HepG2 (cell line): Measurements from ENCODE around the gene PRR23B. TPM values are rescaled to one million over a fixed set of nuclear protein-coding genes. Genes with fewer than 3 reads are reported as not detected.
A peak's percentile ranks its signal among the peaks of the same experiment; 100 is the strongest.

Source experiments
- ATAC-seq: fragments of 200-7000 bp; cut with Tn5 transposase; 3 replicates; pipeline ENCODE4 v1.9.1; 2020; ENCODE audit warnings: mild to moderate bottlenecking, moderate library complexity
- BruUV-seq: library from RNA; stranded (reverse); fragments of 400-500 nt; replicated peaks from 2 replicates; lab custom pipeline; 2021; lab: Mats Ljungman, UMichigan
- CTCF ChIA-PET: fragments of 300-600 bp; formaldehyde crosslinking; extraction: SDS; loops from one replicate; lab custom pipeline; 2021; ENCODE audit warnings: low total read pairs, inconsistent platforms, low intra/inter-chr PET ratio; lab: Yijun Ruan, JAX
- POLR2A ChIA-PET: fragments of 350-600 bp; sonication (Branson Sonifier 250); formaldehyde crosslinking; loops from one replicate; lab custom pipeline; 2020; ENCODE audit warnings: antibody characterized with exemption, inconsistent platforms; lab: Yijun Ruan, JAX
- DNase-seq: peaks from one replicate; pipeline ENCODE4 v3.0.0-alpha.2; 2015; ENCODE audit warnings: low spot score
- FAIRE-seq: peaks from 3 replicates; lab custom pipeline; 2011; peaks lifted over from hg19 to GRCh38; lab: Jason Lieb, UNC
- H2AFZ ChIP-seq: one replicate; pipeline ENCODE4 v1.6.1; 2011; ENCODE audit warnings: low read length, inconsistent platforms
- H3K27ac ChIP-seq: fragments of 300-600 bp; 3 replicates; pipeline ENCODE4 v1.8.0; 2011; ENCODE audit warnings: mixed run types, mild to moderate bottlenecking, mixed read lengths, low read length, inconsistent platforms; ENCODE audit not compliant: insufficient read depth; ENCODE audit errors: extremely low read length
- H3K27me3 ChIP-seq, 2 experiments: fragments of 200-600 bp in 1 of 2; 2 replicates in 1 of 2; 3 replicates in 1 of 2; pipeline versions ENCODE4 v1.6.0 to v1.8.0; 2011; ENCODE audit warnings: low read length in 2 of 2, mild to moderate bottlenecking in 2 of 2, moderate library complexity in 2 of 2, inconsistent platforms in 1 of 2; ENCODE audit not compliant: insufficient read depth in 2 of 2, control insufficient read depth in 1 of 2
- H3K36me3 ChIP-seq, 2 experiments: fragments of 200-600 bp in 1 of 2; replicated peaks in 1 of 2; 2 replicates in 1 of 2; 3 replicates in 1 of 2; pipeline versions ENCODE4 v1.5.1 to v1.8.0; 2011; ENCODE audit warnings: low read length in 2 of 2, inconsistent platforms in 1 of 2; ENCODE audit not compliant: insufficient read depth in 2 of 2, control insufficient read depth in 1 of 2
- H3K4me1 ChIP-seq: 2 replicates; pipeline ENCODE4 v1.5.1; 2012; ENCODE audit warnings: low read length, inconsistent platforms; ENCODE audit not compliant: insufficient read depth
- H3K4me2 ChIP-seq: 2 replicates; pipeline ENCODE4 v1.6.0; 2011; ENCODE audit warnings: low read depth, low read length, inconsistent platforms
- H3K4me3 ChIP-seq, 3 experiments: fragments of 200-600 bp in 1 of 3; sonication (generic), shearing (Covaris generic) in 1 of 3; replicated peaks in 1 of 3; 2 replicates each; pipeline ENCODE4 v1.5.1; 2011 to 2016; ENCODE audit warnings: low read length in 3 of 3, inconsistent platforms in 2 of 3, low read depth in 2 of 3, mild to moderate bottlenecking in 2 of 3, control low read depth in 1 of 3, mixed read lengths in 1 of 3; ENCODE audit not compliant: insufficient read depth in 1 of 3
- H3K79me2 ChIP-seq: one replicate; pipeline ENCODE4 v1.6.1; 2011; ENCODE audit warnings: low read length, inconsistent platforms; ENCODE audit not compliant: insufficient read depth
- H3K9ac ChIP-seq: 2 replicates; pipeline ENCODE4 v1.6.0; 2011; ENCODE audit warnings: mild to moderate bottlenecking, low read depth, low read length, inconsistent platforms; ENCODE audit not compliant: insufficient read depth
- H3K9me3 ChIP-seq: 2 replicates; pipeline ENCODE4 v1.5.1; 2012; ENCODE audit warnings: mild to moderate bottlenecking, low read length
- H4K20me1 ChIP-seq: 2 replicates; pipeline ENCODE4 v1.6.0; 2011; ENCODE audit warnings: inconsistent platforms, mild to moderate bottlenecking, low read length, moderate library complexity; ENCODE audit not compliant: insufficient read depth
- CEBPG ChIP-seq: IDR thresholded peaks from 2 replicates; pipeline ENCODE4 v1.6.1; 2016
- GPN1 ChIP-seq: sonication (generic); formaldehyde crosslinking; IDR thresholded peaks from 2 replicates; pipeline ENCODE4 v1.5.1; 2020; ENCODE audit warnings: missing genetic modification reagents, borderline replicate concordance
- GTF2F1 ChIP-seq: fragments of 150-350 bp; IDR thresholded peaks from 2 replicates; pipeline ENCODE4 v1.6.1; 2014; ENCODE audit warnings: low read length
- ISX ChIP-seq: sonication (generic); formaldehyde crosslinking; conservative IDR thresholded peaks from 2 replicates; pipeline ENCODE4 v1.5.0; 2020; ENCODE audit warnings: missing genetic modification reagents
- JDP2 ChIP-seq: sonication (generic); formaldehyde crosslinking; IDR thresholded peaks from 2 replicates; pipeline ENCODE4 v1.8.1; 2022; ENCODE audit warnings: missing genetic modification reagents, borderline replicate concordance
- KAT2B ChIP-seq: fragments of 150-350 bp; IDR thresholded peaks from 2 replicates; pipeline ENCODE4 v1.6.1; 2014; ENCODE audit warnings: low read depth, low read length, borderline replicate concordance
- MAFK ChIP-seq, 2 experiments: IDR thresholded peaks in 1 of 2; conservative IDR thresholded peaks in 1 of 2; 2 replicates each; pipeline ENCODE4 v1.6.1; 2011; ENCODE audit warnings: improper control_type of control experiment in 2 of 2, low read length in 2 of 2
- PHB2 ChIP-seq: fragments of 450-650 bp; IDR thresholded peaks from 2 replicates; pipeline ENCODE4 v1.6.1; 2018; ENCODE audit not compliant: partially characterized antibody
- PTBP1 ChIP-seq: fragments of 200-400 bp; formaldehyde crosslinking; IDR thresholded peaks from 2 replicates; pipeline ENCODE4 v1.6.1; 2018; ENCODE audit warnings: low read length, low read depth; ENCODE audit not compliant: poor library complexity, severe bottlenecking
- SYNCRIP ChIP-seq: fragments of 200-400 bp; formaldehyde crosslinking; IDR thresholded peaks from 2 replicates; pipeline ENCODE4 v1.6.1; 2018; ENCODE audit warnings: mild to moderate bottlenecking, low read depth, low read length; ENCODE audit not compliant: insufficient read depth
- ZNF138 ChIP-seq: sonication (generic); formaldehyde crosslinking; IDR thresholded peaks from 2 replicates; pipeline ENCODE4 v1.5.0; 2020; ENCODE audit warnings: mild to moderate bottlenecking, low read depth, missing genetic modification reagents
- ZNF34 ChIP-seq: sonication (generic); formaldehyde crosslinking; IDR thresholded peaks from 2 replicates; pipeline ENCODE4 v1.4.0; 2020; ENCODE audit warnings: mild to moderate bottlenecking, missing genetic modification reagents, borderline replicate concordance
- ZNF382 ChIP-seq: sonication (generic); formaldehyde crosslinking; IDR thresholded peaks from 2 replicates; pipeline ENCODE4 v1.5.0; 2020; ENCODE audit warnings: missing genetic modification reagents, mild to moderate bottlenecking, borderline replicate concordance
- ZNF513 ChIP-seq: sonication (generic); formaldehyde crosslinking; conservative IDR thresholded peaks from 2 replicates; pipeline ENCODE4 v1.5.0; 2020; ENCODE audit warnings: missing genetic modification reagents
- ZNF746 ChIP-seq: sonication (generic); formaldehyde crosslinking; IDR thresholded peaks from 2 replicates; pipeline ENCODE4 v1.8.0; 2022; ENCODE audit warnings: mild to moderate bottlenecking, missing genetic modification reagents
- ZNF83 ChIP-seq: sonication (generic); formaldehyde crosslinking; IDR thresholded peaks from 2 replicates; pipeline ENCODE4 v1.4.0; 2020; ENCODE audit warnings: missing genetic modification reagents, mild to moderate bottlenecking, borderline replicate concordance
- WGBS: methylation state at CpG from one replicate; pipeline ENCODE4 v1.1.6; 2017; ENCODE audit warnings: low lambda C conversion rate; 5-methylcytosine and 5-hydroxymethylcytosine counted together
- in situ Hi-C: cut with HindIII; loops from 2 replicates; pipeline ENCODE4 v1.10.0; 2017; ENCODE audit warnings: low pct_unique_long_range_greater_than_20kb; ENCODE audit not compliant: extremely low pct_ligation_motif_present
- intact Hi-C: fragments of 100-400 bp; cut with micrococcal nuclease; formaldehyde crosslinking; loops from one replicate; pipeline ENCODE4 v1.10.0; 2022; ENCODE audit not compliant: unreplicated experiment
- polyA plus RNA-seq, 8 experiments: library from polyadenylated mRNA; depleted of rRNA in 3 of 8; stranded (reverse) in 7 of 8; unstranded in 1 of 8; fragments of >200 nt; fragmentation: Illumina TruSeq in 4 of 8; extraction: Trizol in 4 of 8; gene quantifications; 2 replicates each; pipeline versions ENCODE4 v1.2.1 to v1.2.3, GENCODE V29; 2011 to 2016; ENCODE audit warnings: low read depth in 4 of 8, missing spikeins in 1 of 8, mixed read lengths in 1 of 8; ENCODE audit not compliant: insufficient read depth in 1 of 8
- total RNA-seq, 5 experiments: library from RNA; depleted of rRNA; stranded (reverse); fragments of >200 nt; fragmentation: Illumina TruSeq; extraction: Trizol; gene quantifications; 2 replicates each; pipeline ENCODE4 v1.2.3, GENCODE V29; 2016; ENCODE audit warnings: low read depth in 1 of 5
- TF ChIP-seq, protein P1 (sequence below): sonication (generic); formaldehyde crosslinking; IDR thresholded peaks from 2 replicates; pipeline ENCODE4 v1.4.0; 2020; ENCODE audit warnings: missing genetic modification reagents

The PRR23B gene
- total and polyA plus RNA-seq, 2 of the 13 experiments (the other 11 are each of a cell fraction or from before 2014, with no cell fraction given) = not detected

DNA sequence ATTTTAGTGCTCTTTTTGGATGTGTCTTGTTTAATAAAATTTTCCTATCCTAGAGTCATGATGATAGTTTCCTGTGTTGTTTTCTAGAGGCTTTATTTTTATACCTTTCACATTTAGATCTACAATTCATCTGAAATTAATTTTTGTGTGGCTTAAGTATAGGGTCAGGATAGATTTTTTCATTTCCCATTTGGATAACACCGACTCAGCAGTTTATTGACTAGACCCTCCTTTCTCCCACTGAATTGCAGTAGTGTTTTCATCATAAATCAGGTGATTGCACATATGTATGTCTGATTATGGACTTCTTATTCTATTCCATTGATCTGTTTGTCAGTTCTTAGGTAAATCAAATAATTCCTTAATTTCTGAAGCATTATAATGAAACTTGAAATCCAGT is 25.0 kb downstream of the PRR23B start (continued):
- TF ChIP-seq MAFK (conservative IDR thresholded peaks at IDR 0.05 in 1 of 2, IDR thresholded peaks at IDR 0.05 in 1 of 2; ENCODE audit: low read length in 2 of 2) (peak; percentile 54 to 86; a peak in 3 of 4 replicates), ZNF34 (no peak)

DNA sequence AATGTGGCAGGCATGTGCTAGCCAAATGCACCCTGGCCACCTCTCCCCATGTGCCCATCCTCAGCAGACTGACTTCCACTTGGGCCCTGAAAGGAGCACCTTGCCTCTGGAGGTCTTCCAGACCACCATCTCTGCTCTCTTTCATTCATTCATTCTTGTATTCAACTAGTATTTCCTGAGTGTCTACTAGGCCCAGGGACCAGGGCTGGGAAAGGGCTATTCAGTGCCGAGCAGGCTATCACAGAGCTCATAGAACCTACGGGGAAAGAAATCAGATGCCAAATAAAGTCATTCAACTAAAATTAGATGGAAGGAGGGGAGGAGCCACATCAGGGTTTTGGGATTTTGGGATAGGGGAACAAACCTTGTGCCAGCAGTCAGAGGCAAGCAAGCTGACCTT is 33.5 kb downstream of the PRR23B start:
- H3K36me3 ChIP-seq = no peaks in the 10 kb centered on the region
- H4K20me1 ChIP-seq = no peaks in the 10 kb centered on the region
- no peak overlapping the region for H3K4me2 ChIP-seq
- FAIRE-seq = no peak
- ChIA-PET CTCF (no interaction called here), POLR2A (no interaction called here)
- DNase-seq = no peak
- no peak overlapping the region for H3K9ac ChIP-seq
- no peaks in the 10 kb centered on the region for H3K4me1 ChIP-seq
- H3K4me3 ChIP-seq = no peak overlapping the region
- no peak overlapping the region for H3K27ac ChIP-seq
- TF ChIP-seq ISX (CRISPR knock-in tag) (no peak), ZNF746 (no peak), ZNF138 (CRISPR knock-in tag) (no peak), KAT2B (no peak), GTF2F1 (no peak), GPN1 (CRISPR knock-in tag) (no peak), PTBP1 (no peak), SYNCRIP (no peak), ZNF513 (CRISPR knock-in tag) (no peak), PHB2 (no peak), JDP2 (CRISPR knock-in tag) (no peak), ZNF83 (CRISPR knock-in tag) (no peak), CEBPG (CRISPR knock-in tag) (no peak), ZNF382 (CRISPR knock-in tag) (no peak)
- TF ChIP-seq, protein P1, sequence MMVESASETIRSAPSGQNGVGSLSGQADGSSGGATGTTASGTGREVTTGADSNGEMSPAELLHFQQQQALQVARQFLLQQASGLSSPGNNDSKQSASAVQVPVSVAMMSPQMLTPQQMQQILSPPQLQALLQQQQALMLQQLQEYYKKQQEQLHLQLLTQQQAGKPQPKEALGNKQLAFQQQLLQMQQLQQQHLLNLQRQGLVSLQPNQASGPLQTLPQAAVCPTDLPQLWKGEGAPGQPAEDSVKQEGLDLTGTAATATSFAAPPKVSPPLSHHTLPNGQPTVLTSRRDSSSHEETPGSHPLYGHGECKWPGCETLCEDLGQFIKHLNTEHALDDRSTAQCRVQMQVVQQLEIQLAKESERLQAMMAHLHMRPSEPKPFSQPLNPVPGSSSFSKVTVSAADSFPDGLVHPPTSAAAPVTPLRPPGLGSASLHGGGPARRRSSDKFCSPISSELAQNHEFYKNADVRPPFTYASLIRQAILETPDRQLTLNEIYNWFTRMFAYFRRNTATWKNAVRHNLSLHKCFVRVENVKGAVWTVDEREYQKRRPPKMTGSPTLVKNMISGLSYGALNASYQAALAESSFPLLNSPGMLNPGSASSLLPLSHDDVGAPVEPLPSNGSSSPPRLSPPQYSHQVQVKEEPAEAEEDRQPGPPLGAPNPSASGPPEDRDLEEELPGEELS (CRISPR knock-in tag) = no peak
- 0% methylated on average over 2 of the region's 2 CpGs for WGBS
- intact Hi-C loops = no loop called here
- in situ Hi-C loops = no loop called here
- no peaks in the 10 kb centered on the region for H3K79me2 ChIP-seq
- no peaks in the 10 kb centered on the region for H3K9me3 ChIP-seq
- H3K27me3 ChIP-seq = peaks cover 1 to 9% of the 10 kb centered on the region in 2 experiments; a peak in 2 of 5 replicates
- ATAC-seq = no peak
- no TSS peak for BruUV-seq
- no peak overlapping the region for H2AFZ ChIP-seq
